Loucy (cell line): ENCODE results near the gene MAP3K6.

Experiments
- H2AFZ ChIP-seq: fragments of 200-600 bp; sonication (generic); 2 replicates; pipeline ENCODE4 v1.6.0; 2016; ENCODE audit warnings: antibody characterized with exemption, mild to moderate bottlenecking, low read length, moderate library complexity
- H3F3A ChIP-seq: fragments of 200-600 bp; 2 replicates; pipeline ENCODE4 v1.6.0; 2016; ENCODE audit warnings: antibody characterized with exemption, low read depth, mild to moderate bottlenecking
- H3K27me3 ChIP-seq: fragments of 200-600 bp; sonication (generic); 2 replicates; pipeline ENCODE4 v1.6.1; 2014; ENCODE audit warnings: low read length, mild to moderate bottlenecking; ENCODE audit not compliant: insufficient read depth, poor library complexity, severe bottlenecking
- H3K36me3 ChIP-seq: fragments of 200-600 bp; sonication (generic); 2 replicates; pipeline ENCODE4 v1.6.1; 2016; ENCODE audit warnings: low read length; ENCODE audit not compliant: insufficient read depth
- H3K4me1 ChIP-seq: fragments of 200-600 bp; sonication (generic); 2 replicates; pipeline ENCODE4 v1.5.1; 2014; ENCODE audit warnings: low read length, mild to moderate bottlenecking; ENCODE audit not compliant: insufficient read depth, poor library complexity, severe bottlenecking
- H3K4me2 ChIP-seq: fragments of 200-600 bp; sonication (generic); 2 replicates; pipeline ENCODE4 v1.6.0; 2014; ENCODE audit warnings: antibody characterized with exemption, low read length, low read depth, mild to moderate bottlenecking; ENCODE audit not compliant: poor library complexity, severe bottlenecking
- H3K4me3 ChIP-seq: fragments of 200-600 bp; sonication (generic); 2 replicates; pipeline ENCODE4 v1.5.1; 2014; ENCODE audit warnings: low read length, mild to moderate bottlenecking, mixed read lengths; ENCODE audit not compliant: poor library complexity, severe bottlenecking
- H3K79me2 ChIP-seq: fragments of 200-600 bp; sonication (generic); 2 replicates; pipeline ENCODE4 v1.6.1; 2014; ENCODE audit warnings: low read length; ENCODE audit not compliant: insufficient read depth
- H3K9ac ChIP-seq: fragments of 200-600 bp; sonication (generic); 2 replicates; pipeline ENCODE4 v1.6.0; 2014; ENCODE audit warnings: mild to moderate bottlenecking, low read depth, low read length, moderate library complexity; ENCODE audit not compliant: poor library complexity, severe bottlenecking
- H3K9me2 ChIP-seq: fragments of 200-600 bp; sonication (generic); replicated peaks from 2 replicates; pipeline ENCODE4 v1.6.1; 2016; ENCODE audit warnings: low read depth, low read length, mixed read lengths
- H3K9me3 ChIP-seq: fragments of 200-600 bp; sonication (generic); 2 replicates; pipeline ENCODE4 v1.6.1; 2014; ENCODE audit warnings: mild to moderate bottlenecking, antibody characterized with exemption, low read length, low read depth; ENCODE audit not compliant: insufficient read depth
- H4K20me1 ChIP-seq: fragments of 200-600 bp; sonication (generic); 2 replicates; pipeline ENCODE4 v1.6.0; 2014; ENCODE audit warnings: antibody characterized with exemption, low read length, mild to moderate bottlenecking; ENCODE audit not compliant: insufficient read depth, poor library complexity, severe bottlenecking
- EZH2phosphoT487 ChIP-seq: fragments of 200-600 bp; IDR thresholded peaks from 2 replicates; pipeline ENCODE4 v1.6.1; 2018; ENCODE audit warnings: antibody characterized with exemption, mild to moderate bottlenecking, moderate library complexity, borderline replicate concordance
- TF ChIP-seq, protein P1 (sequence below): fragments of 200-600 bp; sonication (generic); conservative IDR thresholded peaks from 2 replicates; pipeline ENCODE4 v1.5.1; 2014; ENCODE audit warnings: mild to moderate bottlenecking, antibody characterized with exemption, low read length

MAP3K6 gene

DNA sequence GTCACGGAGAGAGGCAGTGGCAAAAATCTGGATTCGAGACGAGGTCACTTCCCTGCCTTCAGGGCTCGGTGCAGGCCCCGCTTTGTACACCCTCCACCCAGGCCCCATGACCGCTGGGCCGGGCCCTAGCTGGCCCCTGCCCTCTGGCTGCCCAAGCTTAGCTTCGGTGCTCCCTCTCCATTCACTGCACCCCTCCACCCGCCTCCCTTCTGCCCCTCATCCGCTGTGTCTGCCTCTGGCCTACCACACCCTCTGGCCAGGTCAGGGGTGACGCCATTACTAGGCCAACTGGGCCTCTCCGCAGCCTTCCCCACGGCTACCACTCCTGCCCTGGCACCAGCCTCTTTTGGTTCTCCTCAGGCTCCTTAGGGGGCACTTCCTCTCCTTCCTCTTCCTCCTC lies 16.9 kb upstream of the MAP3K6 start:
- H3K9ac ChIP-seq = no peak overlapping the region
- H3K4me3 ChIP-seq = no peak overlapping the region
- no peaks in the 10 kb centered on the region for H3K9me3 ChIP-seq
- H3F3A ChIP-seq = no peaks in the 10 kb centered on the region
- no peaks in the 10 kb centered on the region for H3K36me3 ChIP-seq
- H3K27me3 ChIP-seq = no peaks in the 10 kb centered on the region
- TF ChIP-seq, protein P1, sequence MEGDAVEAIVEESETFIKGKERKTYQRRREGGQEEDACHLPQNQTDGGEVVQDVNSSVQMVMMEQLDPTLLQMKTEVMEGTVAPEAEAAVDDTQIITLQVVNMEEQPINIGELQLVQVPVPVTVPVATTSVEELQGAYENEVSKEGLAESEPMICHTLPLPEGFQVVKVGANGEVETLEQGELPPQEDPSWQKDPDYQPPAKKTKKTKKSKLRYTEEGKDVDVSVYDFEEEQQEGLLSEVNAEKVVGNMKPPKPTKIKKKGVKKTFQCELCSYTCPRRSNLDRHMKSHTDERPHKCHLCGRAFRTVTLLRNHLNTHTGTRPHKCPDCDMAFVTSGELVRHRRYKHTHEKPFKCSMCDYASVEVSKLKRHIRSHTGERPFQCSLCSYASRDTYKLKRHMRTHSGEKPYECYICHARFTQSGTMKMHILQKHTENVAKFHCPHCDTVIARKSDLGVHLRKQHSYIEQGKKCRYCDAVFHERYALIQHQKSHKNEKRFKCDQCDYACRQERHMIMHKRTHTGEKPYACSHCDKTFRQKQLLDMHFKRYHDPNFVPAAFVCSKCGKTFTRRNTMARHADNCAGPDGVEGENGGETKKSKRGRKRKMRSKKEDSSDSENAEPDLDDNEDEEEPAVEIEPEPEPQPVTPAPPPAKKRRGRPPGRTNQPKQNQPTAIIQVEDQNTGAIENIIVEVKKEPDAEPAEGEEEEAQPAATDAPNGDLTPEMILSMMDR = no peak
- TF ChIP-seq EZH2phosphoT487 = no peak
- no peaks in the 10 kb centered on the region for H4K20me1 ChIP-seq
- no peaks in the 10 kb centered on the region for H3K9me2 ChIP-seq
- no peaks in the 10 kb centered on the region for H3K4me1 ChIP-seq
- H3K4me2 ChIP-seq = no peak overlapping the region
- no peaks in the 10 kb centered on the region for H3K79me2 ChIP-seq
- H2AFZ ChIP-seq = no peak overlapping the region

DNA sequence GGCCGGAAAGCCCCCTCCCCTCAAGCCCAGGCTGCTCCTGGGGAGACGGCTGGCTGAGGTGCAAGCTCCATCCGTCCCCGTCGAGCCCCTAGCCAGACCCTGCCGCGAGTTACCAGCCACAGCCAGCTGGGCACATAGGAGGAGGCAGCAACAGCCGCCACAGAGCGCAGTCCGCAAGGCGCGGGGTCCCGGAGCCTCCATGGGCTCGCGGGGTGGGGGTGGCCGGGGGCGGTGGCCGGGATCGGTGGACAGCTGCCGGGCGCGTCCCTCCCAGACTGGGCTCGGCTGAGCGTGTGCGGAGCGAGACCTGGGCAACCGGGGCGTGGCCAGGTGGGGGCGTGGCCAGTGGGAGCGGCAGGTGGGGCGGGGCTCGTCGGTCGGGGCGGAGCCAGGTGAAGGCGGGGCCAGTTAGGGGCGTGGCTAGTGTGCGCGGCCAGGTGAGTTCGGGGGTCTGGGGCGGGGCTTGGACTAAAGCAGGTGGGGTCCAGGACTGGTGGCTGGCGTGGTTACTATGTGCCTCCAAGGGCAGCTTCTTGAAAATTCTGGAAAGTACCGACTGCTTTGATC lies 16.4 kb upstream of the MAP3K6 start, which contains the start of gene CD164L2:
Gene CD164L2 (minus strand): TSS at position 295 of the 567 bp plus-strand sequence. CDS start 94 bp downstream, at position 201.
- Histone ChIP-seq H3K27me3 (no peaks in the 10 kb centered on the region), H4K20me1 (no peaks in the 10 kb centered on the region), H3F3A (no peaks in the 10 kb centered on the region), H3K4me1 (no peaks in the 10 kb centered on the region), H3K4me2 (no peak within 1 kb of the TSS), H3K79me2 (no peaks in the 10 kb centered on the region), H2AFZ (no peak within 1 kb of the TSS), H3K36me3 (no peaks in the 10 kb centered on the region), H3K4me3 (no peak within 1 kb of the TSS), H3K9ac (no peak within 1 kb of the TSS), H3K9me3 (no peaks in the 10 kb centered on the region), H3K9me2 (no peaks in the 10 kb centered on the region)
- TF ChIP-seq, protein P1 = no peak

DNA sequence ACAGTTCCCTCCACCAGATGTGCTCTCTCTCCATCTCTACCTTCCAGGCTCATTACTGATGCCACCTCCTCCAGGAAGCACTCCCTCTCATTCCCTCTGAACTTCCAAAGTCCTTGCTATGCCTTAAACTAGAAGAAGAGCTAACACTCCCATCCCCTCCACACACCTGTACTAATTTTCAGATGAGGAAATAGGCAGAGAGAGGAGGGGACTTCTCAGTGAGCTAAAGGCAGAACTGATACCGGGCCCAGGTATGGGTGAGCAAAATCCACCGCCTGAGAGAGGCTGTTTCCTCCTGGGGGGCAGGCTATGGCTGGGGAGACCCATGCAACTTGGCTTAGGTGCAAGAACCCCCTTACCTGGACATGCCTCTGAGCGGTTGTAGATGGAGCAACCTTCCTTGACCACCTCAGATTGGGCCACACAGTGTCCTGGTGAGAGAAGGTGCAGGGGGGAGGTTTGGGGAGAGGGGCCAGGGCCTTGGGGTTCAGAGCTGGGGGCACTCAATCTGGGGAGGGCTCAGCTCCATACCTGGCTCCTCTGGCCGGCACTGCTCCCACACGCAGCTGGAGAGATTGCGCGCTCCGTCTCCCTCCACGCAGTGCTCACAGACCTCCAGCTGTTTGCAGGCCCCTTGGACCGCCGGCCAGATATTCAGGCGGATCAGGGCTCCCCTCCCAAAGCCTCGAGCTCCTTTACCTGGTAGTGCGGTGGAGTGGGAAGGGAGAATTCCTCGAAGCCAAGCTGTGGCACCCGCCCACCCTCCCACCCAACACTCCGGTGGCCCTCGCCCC lies 15.4 kb upstream of the MAP3K6 start:
- no peak overlapping the region for H3K4me3 ChIP-seq
- no peaks in the 10 kb centered on the region for H4K20me1 ChIP-seq
- no peak overlapping the region for H3K9ac ChIP-seq
- no peaks in the 10 kb centered on the region for H3K36me3 ChIP-seq
- no peak overlapping the region for H2AFZ ChIP-seq
- no peaks in the 10 kb centered on the region for H3K27me3 ChIP-seq
- H3K4me1 ChIP-seq = no peaks in the 10 kb centered on the region
- TF ChIP-seq, protein P1 = no peak
- no peak for TF ChIP-seq EZH2phosphoT487
- H3K9me3 ChIP-seq = no peaks in the 10 kb centered on the region
- no peaks in the 10 kb centered on the region for H3K9me2 ChIP-seq
- H3K79me2 ChIP-seq = no peaks in the 10 kb centered on the region
- H3K4me2 ChIP-seq = no peak overlapping the region
- H3F3A ChIP-seq = no peaks in the 10 kb centered on the region
